ENCODE data around the gene HUNK. TPM values are rescaled to one million over a fixed set of nuclear protein-coding genes. Genes with fewer than 3 reads are reported as not detected.

HUNK gene
- total RNA-seq, 1 experiment from 2014 or later = 2.1 TPM

- no peak overlapping the region for H3K27ac ChIP-seq (ENCODE audit: low read depth, low read length, poor library complexity, severe bottlenecking)
- H3K9me3 ChIP-seq (ENCODE audit: low read depth, low read length, poor library complexity, severe bottlenecking) = no peaks in the 10 kb centered on the region
- no peak for DNase-seq (ENCODE audit: low spot score)
- no TSS peak for BruUV-seq (replicated peaks)
- POLR2A ChIA-PET (ENCODE audit: low non-redundant PET) = no interaction called here
- H3K27me3 ChIP-seq (replicated peaks; ENCODE audit: insufficient read depth, low read depth, low read length, poor library complexity) = no peaks in the 10 kb centered on the region
- no peaks in the 10 kb centered on the region for H3K4me1 ChIP-seq (ENCODE audit: insufficient read depth, low read length, poor library complexity, severe bottlenecking)
- TF ChIP-seq EZH2 (IDR thresholded peaks at IDR 0.05; ENCODE audit: borderline replicate concordance, low read depth, low read length, poor library complexity, severe bottlenecking) = no peak
- no peak for TF ChIP-seq CTCF (conservative IDR thresholded peaks at IDR 0.05; ENCODE audit: low read depth, low read length)
- no peaks in the 10 kb centered on the region for H3K36me3 ChIP-seq (ENCODE audit: insufficient read depth, low read length, poor library complexity, severe bottlenecking)
- H3K4me3 ChIP-seq (ENCODE audit: low read depth, low read length, poor library complexity, severe bottlenecking) = no peak overlapping the region
- CTCF ChIA-PET = no interaction called here
- intact Hi-C loops (cut with micrococcal nuclease; ENCODE audit: unreplicated experiment) = no loop called here
Observed at GRCh38 chr21:31929548-31929947, 56.7 kb downstream of the HUNK start.

DNA sequence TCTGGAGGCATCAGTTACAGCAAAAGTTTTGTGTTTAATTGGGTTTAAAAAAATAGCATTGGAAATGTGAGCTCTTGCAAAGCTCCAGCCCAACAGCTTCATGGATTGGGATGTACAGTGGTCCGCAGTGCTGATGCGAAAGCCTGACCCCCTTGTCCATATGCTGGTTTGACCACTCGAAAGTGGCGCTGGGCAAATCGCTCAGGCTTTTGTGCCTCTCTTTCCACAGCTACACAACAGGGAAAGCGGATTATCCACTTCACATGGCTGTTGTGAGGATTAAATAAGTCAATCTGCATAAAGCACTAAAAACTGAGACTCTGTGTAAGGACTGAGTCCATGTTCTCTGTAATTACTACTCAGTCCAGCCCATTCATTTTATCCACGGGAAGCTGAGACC lies 57.2 kb downstream of the HUNK start:
- no peak for DNase-seq (ENCODE audit: low spot score)
- H3K4me1 ChIP-seq (ENCODE audit: insufficient read depth, low read length, poor library complexity, severe bottlenecking) = no peaks in the 10 kb centered on the region
- no peaks in the 10 kb centered on the region for H3K36me3 ChIP-seq (ENCODE audit: insufficient read depth, low read length, poor library complexity, severe bottlenecking)
- intact Hi-C loops (cut with micrococcal nuclease; ENCODE audit: unreplicated experiment) = no loop called here
- TF ChIP-seq CTCF (conservative IDR thresholded peaks at IDR 0.05; ENCODE audit: low read depth, low read length) (no peak), EZH2 (IDR thresholded peaks at IDR 0.05; ENCODE audit: borderline replicate concordance, low read depth, low read length, poor library complexity, severe bottlenecking) (no peak)
- CTCF ChIA-PET = no interaction called here
- POLR2A ChIA-PET (ENCODE audit: low non-redundant PET) = no interaction called here
- H3K27ac ChIP-seq (ENCODE audit: low read depth, low read length, poor library complexity, severe bottlenecking) = no peak overlapping the region
- H3K27me3 ChIP-seq (replicated peaks; ENCODE audit: insufficient read depth, low read depth, low read length, poor library complexity) = no peaks in the 10 kb centered on the region
- no TSS peak for BruUV-seq (replicated peaks)
- no peak overlapping the region for H3K4me3 ChIP-seq (ENCODE audit: low read depth, low read length, poor library complexity, severe bottlenecking)
- H3K9me3 ChIP-seq (ENCODE audit: low read depth, low read length, poor library complexity, severe bottlenecking) = no peaks in the 10 kb centered on the region

DNA sequence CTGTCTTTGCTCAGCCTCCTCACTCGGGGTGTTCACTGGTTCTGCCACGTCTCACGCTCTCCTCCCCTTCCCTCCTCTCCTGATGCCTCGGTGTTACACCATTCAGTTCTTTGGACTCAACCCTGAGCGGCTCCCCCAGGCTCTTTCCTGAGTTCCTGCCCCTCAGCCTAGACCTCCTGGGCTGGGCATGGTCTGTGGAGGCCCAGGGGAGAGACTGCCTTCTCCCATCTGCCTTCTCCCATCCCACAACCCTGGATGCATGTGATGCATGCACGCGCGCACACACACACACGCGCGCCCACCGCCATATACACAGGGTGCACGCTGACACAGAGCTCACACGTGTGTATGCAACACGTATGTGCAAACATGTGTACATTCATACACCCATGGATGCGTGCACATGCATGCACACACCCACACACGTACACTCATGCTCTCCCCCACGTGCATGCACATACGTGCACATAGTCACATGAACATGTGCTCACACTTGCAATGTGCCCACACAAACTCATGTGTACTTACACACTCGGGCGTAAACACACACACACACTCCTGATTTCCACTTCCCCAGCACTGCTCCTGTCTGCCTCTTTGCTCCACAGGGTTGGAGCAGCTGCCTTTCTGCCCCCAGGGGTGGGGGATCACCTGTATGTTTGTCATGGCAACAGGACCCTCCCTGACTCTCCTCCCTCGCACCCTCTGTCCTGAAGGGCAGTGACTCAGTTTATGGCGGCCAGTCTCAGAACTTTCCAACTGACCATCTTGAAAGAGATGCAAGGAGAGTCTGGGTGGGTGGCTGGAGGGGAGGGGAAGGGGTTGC lies 59.0 kb downstream of the HUNK start:
- intact Hi-C loops (cut with micrococcal nuclease; ENCODE audit: unreplicated experiment) = no loop called here
- TF ChIP-seq EZH2 (IDR thresholded peaks at IDR 0.05; ENCODE audit: borderline replicate concordance, low read depth, low read length, poor library complexity, severe bottlenecking) (no peak), CTCF (conservative IDR thresholded peaks at IDR 0.05; ENCODE audit: low read depth, low read length) (no peak)
- no TSS peak for BruUV-seq (replicated peaks)
- no peak overlapping the region for H3K27ac ChIP-seq (ENCODE audit: low read depth, low read length, poor library complexity, severe bottlenecking)
- no peaks in the 10 kb centered on the region for H3K27me3 ChIP-seq (replicated peaks; ENCODE audit: insufficient read depth, low read depth, low read length, poor library complexity)
- no peaks in the 10 kb centered on the region for H3K9me3 ChIP-seq (ENCODE audit: low read depth, low read length, poor library complexity, severe bottlenecking)
- H3K4me1 ChIP-seq (ENCODE audit: insufficient read depth, low read length, poor library complexity, severe bottlenecking) = no peaks in the 10 kb centered on the region
- ChIA-PET POLR2A (ENCODE audit: low non-redundant PET) (no interaction called here), CTCF (no interaction called here)
- DNase-seq (ENCODE audit: low spot score) = no peak
- H3K4me3 ChIP-seq (ENCODE audit: low read depth, low read length, poor library complexity, severe bottlenecking) = no peak overlapping the region
- H3K36me3 ChIP-seq (ENCODE audit: insufficient read depth, low read length, poor library complexity, severe bottlenecking) = no peaks in the 10 kb centered on the region
